Activated naive CD8-positive, alpha-beta T cell treated with anti-CD3 and anti-CD28 coated beads for 36 hours (primary cell): ENCODE data around the gene TRAPPC4. TPM values are rescaled to one million over a fixed set of nuclear protein-coding genes. Genes with fewer than 3 reads are reported as not detected.
"Not testable (repeated sequence)": the region's sequence is repeated elsewhere in the genome, so short reads cannot be mapped to it uniquely, and the experiment has no call there.

ENCODE experiments used
- DNase-seq: peaks from one replicate; pipeline ENCODE4 v3.0.0; 2021
- H3K27ac Mint-ChIP-seq: one replicate; pipeline ENCODE4 v1.8.0; 2022; ENCODE audit warnings: mild to moderate bottlenecking, moderate library complexity, mixed read lengths
- H3K27me3 Mint-ChIP-seq: one replicate; pipeline ENCODE4 v1.8.0; 2022; ENCODE audit warnings: mild to moderate bottlenecking, mixed read lengths
- H3K36me3 Mint-ChIP-seq: one replicate; pipeline ENCODE4 v1.8.0; 2021; ENCODE audit warnings: mild to moderate bottlenecking, mixed read lengths
- H3K4me1 Mint-ChIP-seq: one replicate; pipeline ENCODE4 v1.8.0; 2021; ENCODE audit warnings: mixed read lengths
- H3K4me3 Mint-ChIP-seq: one replicate; pipeline ENCODE4 v1.8.0; 2022; ENCODE audit warnings: mild to moderate bottlenecking, moderate library complexity, mixed read lengths
- H3K9me3 Mint-ChIP-seq: one replicate; pipeline ENCODE4 v1.8.0; 2022; ENCODE audit warnings: mixed read lengths
- total RNA-seq, 2 experiments: library from RNA; stranded (reverse); gene quantifications; one replicate each; pipeline ENCODE4 v1.2.3, GENCODE V29; 2021

TRAPPC4 gene
- total RNA-seq, 2 experiments from 2014 or later: 114 to 127 TPM

DNA sequence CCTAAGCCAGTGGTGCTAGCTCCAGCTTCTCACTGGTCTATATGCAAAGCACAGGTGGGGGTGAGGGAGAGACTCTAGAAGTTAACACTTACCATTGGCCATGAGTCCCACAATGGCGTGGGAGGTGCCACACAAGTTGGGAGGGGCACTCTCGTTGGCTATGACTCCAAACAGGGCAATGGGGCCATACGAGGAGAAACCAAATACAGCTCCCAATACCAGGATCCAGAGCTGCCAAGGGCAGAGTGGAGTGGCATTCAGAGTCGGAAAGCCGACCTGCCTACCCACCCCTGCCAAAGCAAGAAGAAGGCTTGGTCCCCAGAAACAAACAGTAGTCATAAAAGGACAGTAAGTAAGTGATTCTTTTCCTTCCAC is 6.5 kb downstream of the TRAPPC4 start:
- no peak overlapping the region for H3K4me3 Mint-ChIP-seq
- peaks cover 56% of the 10 kb centered on the region for H3K4me1 Mint-ChIP-seq
- H3K27ac Mint-ChIP-seq: peak overlapping the region; percentile 72
- H3K27me3 Mint-ChIP-seq: no peaks in the 10 kb centered on the region
- H3K36me3 Mint-ChIP-seq: peaks cover 35% of the 10 kb centered on the region
- no peaks in the 10 kb centered on the region for H3K9me3 Mint-ChIP-seq
- DNase-seq: no peak

DNA sequence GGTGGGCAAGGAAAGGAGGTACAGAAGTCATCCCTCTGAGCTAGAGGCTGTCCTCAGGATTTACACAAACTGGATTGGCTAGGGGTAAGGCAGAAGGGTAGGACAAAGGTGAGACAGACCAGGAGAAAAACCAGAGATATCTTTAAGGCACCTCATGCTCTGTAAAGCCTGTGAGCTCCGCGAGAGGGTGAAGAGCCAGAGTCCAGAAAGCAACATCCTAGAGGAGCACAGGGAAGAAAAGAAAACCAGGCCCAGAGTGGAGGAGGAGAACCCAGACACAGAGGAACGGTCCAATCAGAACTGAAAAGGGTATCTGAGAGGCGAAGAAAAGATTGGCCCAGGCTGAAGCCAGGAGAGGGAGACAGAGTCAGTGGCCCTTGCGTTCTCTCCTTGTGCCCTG is 7.0 kb downstream of the TRAPPC4 start:
- DNase-seq: no peak
- Mint-ChIP-seq H3K27me3 (no peaks in the 10 kb centered on the region), H3K4me1 (peaks cover 52% of the 10 kb centered on the region), H3K4me3 (no peak overlapping the region), H3K9me3 (no peaks in the 10 kb centered on the region), H3K27ac (peak overlapping the region; percentile 72), H3K36me3 (peaks cover 32% of the 10 kb centered on the region)

DNA sequence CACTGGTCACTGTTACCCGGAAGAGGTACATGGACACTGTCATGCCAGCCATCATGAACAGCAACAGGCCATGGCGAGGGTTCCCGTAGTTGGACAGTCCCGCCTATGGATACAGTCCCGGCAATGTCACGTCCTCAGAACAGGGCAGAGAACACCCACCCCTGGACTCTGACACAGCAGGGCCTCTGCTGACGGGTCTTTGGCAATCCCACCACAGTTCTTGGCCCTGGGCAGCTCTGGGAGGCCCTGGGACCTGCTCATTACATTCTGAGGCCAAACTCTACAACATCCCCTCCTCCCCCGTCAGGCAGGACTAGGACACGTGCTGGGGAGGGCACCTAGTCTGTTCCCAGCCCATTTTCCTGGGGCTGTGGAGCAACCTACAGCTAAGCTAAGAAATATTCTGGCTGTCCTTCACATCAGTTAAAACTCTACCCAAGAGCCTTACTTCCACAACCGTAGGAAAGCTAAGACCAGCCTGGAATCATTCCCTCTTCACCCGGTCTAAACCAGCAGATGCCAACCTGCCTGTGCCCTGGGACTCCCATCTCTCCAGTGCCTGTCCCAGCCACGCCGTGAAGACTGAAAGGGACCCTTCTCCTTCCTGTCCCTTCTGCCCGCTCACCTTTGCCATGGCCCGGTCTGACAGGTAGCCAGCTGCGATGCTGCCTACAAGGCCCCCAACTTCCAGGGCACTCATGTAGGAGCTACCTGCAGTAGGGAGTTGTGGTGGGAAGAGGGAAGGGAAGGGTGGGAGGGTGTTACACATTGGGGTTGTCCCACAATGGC is 7.6 kb downstream of the TRAPPC4 start:
- Mint-ChIP-seq H3K27me3 (no peaks in the 10 kb centered on the region), H3K9me3 (no peaks in the 10 kb centered on the region), H3K27ac (peak overlapping the region; percentile 72), H3K36me3 (peaks cover 32% of the 10 kb centered on the region), H3K4me3 (no peak overlapping the region), H3K4me1 (peaks cover 48% of the 10 kb centered on the region)
- DNase-seq: no peak

DNA sequence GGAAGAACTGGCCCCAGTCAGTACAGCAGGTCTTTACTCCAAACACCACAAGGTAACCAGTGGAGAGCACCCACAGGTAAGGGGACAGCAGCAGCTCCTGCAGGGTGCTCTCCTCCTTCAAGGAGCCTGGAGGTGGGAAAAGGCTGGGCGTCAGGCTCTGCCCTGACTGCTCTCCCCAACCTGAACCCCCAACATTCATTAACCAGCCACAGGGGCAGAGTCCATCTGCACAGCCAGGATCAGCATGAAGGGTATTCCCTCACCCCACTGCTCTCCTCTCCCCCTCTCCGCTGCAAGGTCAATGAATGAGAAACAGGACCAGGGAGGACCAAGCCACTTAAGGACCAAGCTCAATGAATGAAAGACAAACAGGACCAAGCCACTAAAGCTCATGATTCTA is 8.4 kb downstream of the TRAPPC4 start:
- H3K27me3 Mint-ChIP-seq: no peaks in the 10 kb centered on the region
- no peak overlapping the region for H3K27ac Mint-ChIP-seq
- peaks cover 24% of the 10 kb centered on the region for H3K36me3 Mint-ChIP-seq
- H3K4me3 Mint-ChIP-seq: no peak overlapping the region
- no peak for DNase-seq
- no peaks in the 10 kb centered on the region for H3K9me3 Mint-ChIP-seq
- H3K4me1 Mint-ChIP-seq: peaks cover 46% of the 10 kb centered on the region

DNA sequence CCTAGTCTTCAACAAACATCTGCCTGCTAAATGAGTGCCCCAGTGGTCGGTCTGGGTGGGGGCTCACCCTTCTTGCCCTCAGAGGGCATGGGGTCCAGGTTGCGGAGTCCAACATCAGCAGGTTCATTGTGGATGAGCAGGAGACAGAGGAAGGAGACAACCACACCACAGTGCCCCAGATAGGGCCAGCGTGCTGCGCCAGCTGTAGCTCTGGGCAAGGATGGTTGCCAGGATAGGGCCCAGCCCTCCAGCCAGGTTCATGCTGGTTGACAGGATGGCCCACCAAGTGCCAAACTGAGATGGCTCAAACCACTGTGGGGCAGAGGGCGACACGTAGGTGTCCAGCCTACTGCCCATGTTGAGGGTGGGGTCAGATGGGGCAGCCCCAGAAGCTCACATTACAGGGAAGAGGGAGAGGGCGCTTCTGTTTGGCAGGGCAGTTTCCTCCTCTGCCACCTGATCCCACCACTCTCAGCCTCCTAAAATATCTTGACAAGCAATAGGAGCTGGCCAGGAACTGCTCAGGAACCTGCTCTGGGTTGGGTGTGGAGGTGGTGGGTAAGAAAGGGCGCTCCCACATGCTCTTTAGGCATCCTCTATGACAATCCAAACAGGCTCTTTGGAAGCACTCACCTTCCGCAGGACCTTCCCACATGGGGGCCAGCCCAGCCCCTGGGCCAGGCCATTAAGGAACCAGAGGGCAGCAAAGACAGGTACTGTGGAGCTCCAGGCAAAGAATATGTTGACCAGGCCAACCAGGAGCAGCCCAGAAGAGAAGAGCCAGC is 9.2 kb downstream of the TRAPPC4 start:
- Mint-ChIP-seq H3K4me1 (peaks cover 46% of the 10 kb centered on the region), H3K9me3 (no peaks in the 10 kb centered on the region), H3K27me3 (no peaks in the 10 kb centered on the region)

DNA sequence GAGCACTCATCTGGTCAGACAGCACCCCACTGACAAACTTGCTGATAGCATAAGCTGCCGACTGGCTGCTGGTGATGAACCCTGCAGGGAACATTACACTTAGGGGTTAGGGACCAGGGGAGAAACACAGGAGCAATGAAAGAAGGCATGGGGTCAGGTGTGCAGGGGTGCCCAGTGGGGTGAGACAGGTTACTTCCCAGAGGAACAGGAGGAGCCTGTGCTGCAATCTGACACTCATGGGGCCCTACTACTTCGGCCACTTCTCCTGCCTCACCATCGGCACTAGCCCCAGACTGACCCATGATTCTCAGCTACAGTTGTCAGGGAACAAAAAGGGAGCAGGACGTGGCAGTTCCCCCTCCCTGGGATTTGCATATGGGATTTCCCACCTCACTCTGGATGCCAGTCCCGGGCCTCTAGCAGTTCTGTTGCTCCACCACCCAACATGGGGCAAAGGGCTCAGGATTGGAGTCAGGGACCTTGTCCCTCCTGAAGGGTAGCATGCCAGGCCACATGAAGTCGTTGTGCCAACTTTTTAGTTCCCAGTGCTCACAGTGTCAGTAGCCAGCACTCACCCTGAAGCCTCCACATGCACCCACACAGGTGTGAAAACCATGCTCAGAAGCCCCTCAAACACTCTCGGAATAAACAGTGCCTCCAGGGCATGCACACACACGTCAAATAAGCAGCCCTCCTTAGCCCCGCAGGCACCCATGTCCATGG is 9.9 kb downstream of the TRAPPC4 start:
- Mint-ChIP-seq H3K27ac (peak overlapping the region; percentile 83), H3K36me3 (peaks cover 18% of the 10 kb centered on the region), H3K4me3 (no peak overlapping the region), H3K9me3 (no peaks in the 10 kb centered on the region), H3K4me1 (peaks cover 42% of the 10 kb centered on the region), H3K27me3 (no peaks in the 10 kb centered on the region)
- DNase-seq: no peak

More for the DNA sequence above, 9.2 kb downstream of the TRAPPC4 start:
- DNase-seq: no peak
- Mint-ChIP-seq H3K4me3 (no peak overlapping the region), H3K36me3 (peaks cover 19% of the 10 kb centered on the region), H3K27ac (no peak overlapping the region)

DNA sequence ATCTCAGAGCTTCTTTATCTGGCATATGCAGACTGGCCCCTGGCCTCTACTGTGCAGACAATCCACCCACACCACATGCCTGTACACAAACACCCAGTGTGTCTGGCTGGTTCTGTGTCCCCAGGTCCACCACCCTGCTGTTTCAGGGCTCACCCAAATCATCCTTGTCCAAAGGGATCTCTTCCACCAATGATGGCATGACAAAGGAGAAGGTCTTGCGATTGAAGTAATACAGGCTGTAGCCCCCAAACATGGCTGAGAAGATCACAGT is 10.4 kb downstream of the TRAPPC4 start:
- Mint-ChIP-seq H3K4me3 (peak overlapping the region; percentile 76), H3K9me3 (no peaks in the 10 kb centered on the region), H3K4me1 (peaks cover 38% of the 10 kb centered on the region), H3K27me3 (no peaks in the 10 kb centered on the region), H3K36me3 (peaks cover 17% of the 10 kb centered on the region), H3K27ac (peak overlapping the region; percentile 83)
- no peak for DNase-seq

DNA sequence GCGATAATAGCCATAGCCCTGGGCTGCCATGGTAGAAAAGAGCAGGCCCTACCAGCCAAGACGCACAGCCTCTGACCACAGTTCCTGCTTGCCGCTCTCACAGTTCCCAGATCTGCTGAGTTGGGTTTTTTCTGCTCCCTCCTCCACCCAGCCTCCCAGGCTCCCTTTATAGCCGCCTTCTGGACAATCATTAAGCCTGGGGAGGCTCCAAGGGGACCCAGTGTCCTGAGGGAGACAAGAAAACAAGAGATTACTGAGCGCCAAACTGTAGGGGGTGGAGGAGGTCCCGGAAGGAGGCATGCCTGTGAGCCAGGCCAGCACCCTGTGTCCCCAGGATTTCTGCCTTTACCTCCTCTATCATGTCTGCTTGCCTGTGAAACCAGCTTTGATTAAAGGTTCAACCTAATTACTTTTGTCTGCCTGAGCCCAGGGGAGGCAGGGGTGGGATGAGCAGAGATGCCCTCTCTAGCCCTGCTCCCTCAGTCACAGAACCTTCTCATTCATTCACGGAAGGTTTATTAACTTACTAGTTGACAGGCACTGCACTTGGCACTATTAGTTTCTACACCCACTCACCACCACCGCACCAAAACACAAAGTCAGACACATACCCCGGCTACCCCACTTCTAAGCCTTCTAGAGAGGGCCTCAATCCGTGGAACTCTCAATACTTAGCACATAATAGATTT is 10.9 kb downstream of the TRAPPC4 start:
- peak; percentile 62 for DNase-seq
- Mint-ChIP-seq H3K4me1 (peaks cover 35% of the 10 kb centered on the region), H3K36me3 (peaks cover 15% of the 10 kb centered on the region), H3K27me3 (no peaks in the 10 kb centered on the region), H3K27ac (peak overlapping the region; percentile 83), H3K9me3 (no peaks in the 10 kb centered on the region), H3K4me3 (peak overlapping the region; percentile 76)

DNA sequence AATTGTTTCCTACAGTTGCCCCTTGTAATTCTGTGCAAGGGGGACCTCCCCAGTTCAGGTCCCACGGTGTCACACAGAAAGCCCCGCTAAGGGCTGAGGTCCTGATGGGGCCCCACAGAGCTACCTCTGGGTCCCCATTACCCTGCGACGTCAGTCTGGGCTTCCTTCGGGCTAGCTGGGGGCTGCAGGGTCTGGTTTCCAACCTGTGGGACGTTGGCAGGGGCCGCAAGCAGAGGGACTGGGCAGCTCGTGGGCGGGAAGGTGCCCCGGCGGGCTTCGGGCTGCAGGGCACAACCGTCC is 11.4 kb downstream of the TRAPPC4 start:
- Mint-ChIP-seq H3K36me3 (peaks cover 13% of the 10 kb centered on the region), H3K4me1 (peaks cover 31% of the 10 kb centered on the region), H3K9me3 (no peaks in the 10 kb centered on the region), H3K27me3 (no peaks in the 10 kb centered on the region), H3K4me3 (peak overlapping the region; percentile 76), H3K27ac (peak overlapping the region; percentile 83)
- peak; percentile 60 for DNase-seq

DNA sequence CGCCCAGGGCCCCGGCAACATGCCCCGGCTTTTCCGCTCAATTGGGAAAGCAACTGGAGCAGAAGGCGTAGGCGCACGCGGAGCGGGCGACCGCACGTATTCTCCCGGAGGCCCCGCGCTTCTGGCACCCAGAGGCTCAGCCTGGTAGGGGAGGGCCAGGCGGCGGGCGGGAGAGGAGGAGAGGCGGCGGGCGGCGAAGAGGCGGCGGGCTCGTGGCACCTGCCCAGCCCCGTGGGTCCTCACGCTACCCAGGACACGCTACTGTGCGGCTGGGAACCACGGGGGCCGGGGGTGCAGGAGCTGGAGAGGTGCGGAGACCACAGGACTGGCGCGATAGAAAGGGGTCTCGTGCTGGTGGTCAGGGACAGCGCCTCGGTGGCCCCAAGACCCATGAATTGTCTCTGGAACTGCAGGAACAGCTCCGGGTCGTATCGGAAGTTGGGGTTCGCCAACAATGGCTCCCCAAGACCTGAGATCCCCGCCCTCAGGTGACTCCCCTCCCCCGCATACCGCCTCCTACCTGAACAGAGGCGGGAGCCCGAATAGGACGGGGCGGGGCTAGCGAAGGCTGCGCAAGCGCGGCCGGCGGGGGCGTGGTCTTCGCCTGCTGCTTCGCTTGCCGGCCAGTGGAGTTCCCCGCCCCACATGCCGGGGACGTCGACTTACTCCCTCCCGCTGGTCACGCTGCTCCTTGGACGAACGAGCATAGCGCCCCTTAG is 11.9 kb downstream of the TRAPPC4 start, which contains the start of gene SLC37A4:
Gene SLC37A4, minus strand, starts transcription at position 549 of the 719 bp plus-strand sequence.
- H3K27ac Mint-ChIP-seq: peak within 1 kb of the TSS; percentile 83
- H3K4me3 Mint-ChIP-seq: peak within 1 kb of the TSS; percentile 76
- no peaks in the 10 kb centered on the region for H3K27me3 Mint-ChIP-seq
- H3K36me3 Mint-ChIP-seq: peaks cover 8% of the 10 kb centered on the region
- peak; percentile 99 for DNase-seq
- no peaks in the 10 kb centered on the region for H3K9me3 Mint-ChIP-seq
- peaks cover 26% of the 10 kb centered on the region for H3K4me1 Mint-ChIP-seq

DNA sequence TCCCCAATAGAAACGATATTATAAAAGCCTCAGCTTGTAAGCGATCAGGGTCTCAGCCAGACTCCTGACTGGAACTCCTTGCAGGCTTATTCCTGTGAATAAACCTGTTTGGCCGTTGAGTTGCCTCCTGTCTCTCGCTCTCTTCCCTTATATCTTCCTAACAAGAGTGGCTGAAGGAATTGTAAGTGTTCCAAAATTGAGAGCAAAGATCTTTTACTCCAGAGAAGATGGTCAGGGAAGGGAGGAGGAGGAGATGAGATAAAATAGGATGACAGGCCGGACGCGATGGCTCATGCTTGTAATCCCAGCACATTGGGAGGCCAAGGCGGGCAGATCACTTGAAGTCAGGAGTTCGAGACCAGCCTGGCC is 13.3 kb downstream of the TRAPPC4 start:
- H3K36me3 Mint-ChIP-seq: peaks cover 7% of the 10 kb centered on the region
- H3K27ac Mint-ChIP-seq: no peak overlapping the region
- no peak for DNase-seq
- no peaks in the 10 kb centered on the region for H3K9me3 Mint-ChIP-seq
- no peak overlapping the region for H3K4me3 Mint-ChIP-seq
- peaks cover 24% of the 10 kb centered on the region for H3K4me1 Mint-ChIP-seq
- H3K27me3 Mint-ChIP-seq: no peaks in the 10 kb centered on the region

DNA sequence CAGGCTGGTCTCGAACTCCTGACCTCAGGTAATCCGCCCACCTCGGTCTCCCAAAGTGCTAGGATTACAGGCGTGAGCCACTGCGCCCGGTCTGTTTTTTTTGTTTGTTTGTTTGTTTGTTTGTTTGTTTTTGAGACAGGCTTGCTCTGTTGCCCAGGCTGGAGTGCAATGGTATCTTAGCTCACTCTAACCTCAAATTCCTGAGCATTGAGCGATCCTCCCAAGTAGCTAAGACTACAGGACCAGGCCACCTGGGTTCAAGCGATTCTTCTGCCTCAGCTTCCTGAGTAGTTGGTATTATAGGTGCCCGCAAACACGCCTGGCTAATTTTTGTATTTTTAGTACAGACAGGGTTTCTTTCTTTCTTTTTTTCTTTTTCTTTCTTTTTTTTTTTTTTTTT is 14.9 kb downstream of the TRAPPC4 start:
- DNase-seq, H3K27me3 Mint-ChIP-seq, H3K9me3 Mint-ChIP-seq, H3K4me3 Mint-ChIP-seq, H3K36me3 Mint-ChIP-seq, H3K27ac Mint-ChIP-seq: not testable (repeated sequence)
- peaks cover 19% of the 10 kb centered on the region for H3K4me1 Mint-ChIP-seq

DNA sequence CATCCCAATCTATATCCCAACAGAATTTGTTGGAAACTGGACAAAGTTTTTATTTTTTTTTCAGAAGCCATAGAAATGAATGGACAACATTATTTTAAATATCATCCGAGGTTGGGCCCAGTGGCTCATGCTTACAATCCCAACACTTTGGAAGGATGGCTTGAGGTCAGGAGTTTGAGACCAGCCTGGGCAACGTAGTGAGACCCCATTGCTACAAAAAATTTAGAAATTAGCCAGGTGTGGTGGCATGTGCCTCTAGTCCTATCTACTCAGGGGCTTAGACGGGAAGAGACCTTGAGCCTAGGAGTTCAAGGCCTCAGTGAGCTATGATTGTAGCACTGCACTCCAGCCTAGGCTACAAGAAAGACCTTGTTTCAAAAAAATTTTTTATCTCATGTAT is 16.2 kb downstream of the TRAPPC4 start:
- Mint-ChIP-seq H3K9me3 (no peaks in the 10 kb centered on the region), H3K4me3 (no peak overlapping the region), H3K27ac (no peak overlapping the region), H3K4me1 (peaks cover 5% of the 10 kb centered on the region), H3K27me3 (no peaks in the 10 kb centered on the region), H3K36me3 (no peaks in the 10 kb centered on the region)
- DNase-seq: no peak

DNA sequence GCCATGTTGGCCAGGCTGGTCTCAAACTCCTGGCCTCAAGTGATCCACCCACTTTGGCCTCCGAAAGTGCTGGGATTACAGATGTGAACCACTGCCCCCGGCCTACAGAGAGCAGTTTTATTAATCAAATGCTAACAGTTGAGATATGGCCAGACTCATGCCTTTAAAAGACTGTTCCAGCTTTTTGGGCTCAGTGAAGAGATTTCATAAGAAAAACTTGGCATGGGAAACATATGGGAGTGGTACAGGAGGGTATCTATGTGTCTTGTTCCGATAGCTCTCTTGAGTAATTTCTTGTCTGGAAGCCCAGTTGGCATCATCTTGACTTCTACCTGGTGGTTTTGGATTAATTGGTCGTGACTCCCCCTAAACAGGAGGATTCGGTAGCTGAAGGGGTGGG is 20.3 kb downstream of the TRAPPC4 start:
- H3K4me1 Mint-ChIP-seq: peaks cover 7% of the 10 kb centered on the region
- DNase-seq: no peak
- no peaks in the 10 kb centered on the region for H3K27me3 Mint-ChIP-seq
- no peaks in the 10 kb centered on the region for H3K36me3 Mint-ChIP-seq
- H3K27ac Mint-ChIP-seq: no peak overlapping the region
- no peak overlapping the region for H3K4me3 Mint-ChIP-seq
- no peaks in the 10 kb centered on the region for H3K9me3 Mint-ChIP-seq
